Mesothelial cell of epicardium (in vitro differentiated cells): ENCODE data around the gene AP3B1. TPM values are rescaled to one million over a fixed set of nuclear protein-coding genes. Genes with fewer than 3 reads are reported as not detected.

Source experiments
- DNase-seq, 2 experiments: peaks; one replicate each; pipeline ENCODE4 v3.0.0; 2021; ENCODE audit warnings: low spot score in 2 of 2; ENCODE audit not compliant: unreplicated experiment in 2 of 2
- H3K27ac Mint-ChIP-seq: 2 replicates; pipeline ENCODE4 v1.8.0; 2021; ENCODE audit warnings: mixed read lengths
- H3K27me3 Mint-ChIP-seq: 2 replicates; pipeline ENCODE4 v1.8.0; 2021; ENCODE audit warnings: low read depth, mixed read lengths
- H3K36me3 Mint-ChIP-seq: 2 replicates; pipeline ENCODE4 v1.8.0; 2021; ENCODE audit warnings: mixed read lengths
- H3K4me1 Mint-ChIP-seq: 2 replicates; pipeline ENCODE4 v1.8.0; 2021; ENCODE audit warnings: mixed read lengths
- H3K4me3 Mint-ChIP-seq: 2 replicates; pipeline ENCODE4 v1.8.0; 2021; ENCODE audit warnings: mild to moderate bottlenecking, moderate library complexity, mixed read lengths
- H3K9me3 Mint-ChIP-seq: 2 replicates; pipeline ENCODE4 v1.8.0; 2021; ENCODE audit warnings: mixed read lengths
- CTCF ChIP-seq: fragments of 200-600 bp; sonication (generic); IDR thresholded peaks from one replicate; pipeline ENCODE4 v1.5.0; 2021; ENCODE audit warnings: antibody characterized with exemption; ENCODE audit not compliant: unreplicated experiment
- total RNA-seq: library from RNA; stranded (reverse); gene quantifications from 3 replicates; pipeline ENCODE4 v1.2.1, GENCODE V29; 2021

Gene AP3B1
- total RNA-seq, 1 donor from 2014 or later = 50.6 TPM

GRCh38 chr5:78116167-78116566, 178.3 kb downstream of the AP3B1 start:
- no peak overlapping the region for H3K27ac Mint-ChIP-seq
- H3K36me3 Mint-ChIP-seq = peaks cover 40% of the 10 kb centered on the region
- no peak for DNase-seq
- peaks cover 15% of the 10 kb centered on the region for H3K9me3 Mint-ChIP-seq
- no peak for TF ChIP-seq CTCF
- no peaks in the 10 kb centered on the region for H3K27me3 Mint-ChIP-seq
- H3K4me1 Mint-ChIP-seq = peaks cover 4% of the 10 kb centered on the region
- H3K4me3 Mint-ChIP-seq = no peak overlapping the region

- Mint-ChIP-seq H3K27me3 (no peaks in the 10 kb centered on the region), H3K4me3 (no peak overlapping the region), H3K4me1 (peaks cover 4% of the 10 kb centered on the region), H3K27ac (no peak overlapping the region), H3K36me3 (peaks cover 20% of the 10 kb centered on the region), H3K9me3 (no peaks in the 10 kb centered on the region)
- TF ChIP-seq CTCF = no peak
- DNase-seq = no peak
Observed at GRCh38 chr5:78113689-78114264, 180.7 kb downstream of the AP3B1 start.

- Mint-ChIP-seq H3K36me3 (peaks cover 13% of the 10 kb centered on the region), H3K4me3 (no peak overlapping the region), H3K9me3 (no peaks in the 10 kb centered on the region), H3K27me3 (no peaks in the 10 kb centered on the region), H3K27ac (peak overlapping the region; percentile 12), H3K4me1 (peaks cover 4% of the 10 kb centered on the region)
- no peak for DNase-seq
- no peak for TF ChIP-seq CTCF
Observed at GRCh38 chr5:78112931-78113330, 181.6 kb downstream of the AP3B1 start.

- H3K27me3 Mint-ChIP-seq = no peaks in the 10 kb centered on the region
- TF ChIP-seq CTCF = no peak
- H3K36me3 Mint-ChIP-seq = peaks cover 27% of the 10 kb centered on the region
- no peak overlapping the region for H3K27ac Mint-ChIP-seq
- H3K4me1 Mint-ChIP-seq = peaks cover 4% of the 10 kb centered on the region
- no peak for DNase-seq
- H3K4me3 Mint-ChIP-seq = no peak overlapping the region
- no peaks in the 10 kb centered on the region for H3K9me3 Mint-ChIP-seq
Observed at GRCh38 chr5:78109891-78110324, 184.6 kb downstream of the AP3B1 start.

- Mint-ChIP-seq H3K4me3 (no peak overlapping the region), H3K27me3 (no peaks in the 10 kb centered on the region), H3K4me1 (peaks cover 4% of the 10 kb centered on the region), H3K27ac (no peak overlapping the region), H3K36me3 (peaks cover 21% of the 10 kb centered on the region), H3K9me3 (no peaks in the 10 kb centered on the region)
- TF ChIP-seq CTCF = no peak
- DNase-seq = no peak
Observed at GRCh38 chr5:78108564-78108963, 185.9 kb downstream of the AP3B1 start.
